Right cardiac atrium (tissue), 5 donors: ENCODE measurements around the gene NKX1-1. TPM values are rescaled to one million over a fixed set of nuclear protein-coding genes. Genes with fewer than 3 reads are reported as not detected.

Experiments used
- ATAC-seq, 2 donors: fragments of 200-7000 bp; cut with Tn5 transposase; one replicate each; pipeline versions ENCODE4 v1.8.0 to v1.9.1; 2020; ENCODE audit warnings: moderate library complexity in 2 of 2, mild to moderate bottlenecking in 1 of 2
- DNase-seq, 3 donors: peaks; one replicate each; pipeline ENCODE4 v3.0.0-alpha.2; 2020
- H3K27ac ChIP-seq: one replicate; pipeline ENCODE4 v1.5.1; 2013; ENCODE audit warnings: mild to moderate bottlenecking, low read length, control low read depth, moderate library complexity
- H3K27me3 ChIP-seq: one replicate; pipeline ENCODE4 v1.6.1; 2013; ENCODE audit not compliant: control insufficient read depth, insufficient read depth
- H3K4me1 ChIP-seq: one replicate; pipeline ENCODE4 v1.6.1; 2013; ENCODE audit warnings: low read length; ENCODE audit not compliant: control insufficient read depth, insufficient read depth
- H3K4me3 ChIP-seq: one replicate; pipeline ENCODE4 v1.5.1; 2013; ENCODE audit warnings: low read length, control low read depth
- H3K9me3 ChIP-seq: one replicate; pipeline ENCODE4 v1.6.1; 2013; ENCODE audit warnings: low read length; ENCODE audit not compliant: control insufficient read depth
- WGBS: extraction: QIAGEN DNeasy Blood & Tissue Kit; methylation state at CpG from one replicate; pipeline ENCODE4 v1.1.7; 2013; 5-methylcytosine and 5-hydroxymethylcytosine counted together
- intact Hi-C, 4 donors: fragments of 100-400 bp; cut with DNase I; formaldehyde crosslinking; loops; one replicate each; pipeline versions ENCODE4 v1.11.0 to v1.14.0; 2022 to 2023
- polyA plus RNA-seq: library from polyadenylated mRNA; stranded (reverse); fragments of 200-250 nt; gene quantifications from one replicate; pipeline ENCODE4 v1.2.3, GENCODE V29; 2013
- total RNA-seq, 4 donors: library from RNA; stranded (reverse); fragmentation: NEBNext Ultra II Directional; extraction: Animal tissue kit (Norgen Biotek cat#: 25700); gene quantifications; one replicate each; pipeline ENCODE4 v1.2.1, GENCODE V29; 2021
- donor health status: healthy with polysubstance abuse.
- donor health status: DM: no; HTN: yes; CAD: no.
- donor health status: DM: no; HTN: no; CAD: no.
- donor health status: DM: no; HTN: yes; CAD: no; lungs with severe emphysema.
- donor health status: DM: yes; HTN: yes; CAD: no.

The NKX1-1 gene
- total and polyA plus RNA-seq, 5 donors, result not detected

GRCh38 chr4:1382776-1383727 is 23.2 kb downstream of the NKX1-1 start:
- no peak overlapping the region for H3K4me3 ChIP-seq
- no peak for ATAC-seq
- no peaks in the 10 kb centered on the region for H3K27me3 ChIP-seq
- peak; percentile 9 to 55 (median 42) for DNase-seq
- intact Hi-C loops, result no loop called here
- H3K9me3 ChIP-seq, result no peaks in the 10 kb centered on the region
- no peaks in the 10 kb centered on the region for H3K4me1 ChIP-seq
- H3K27ac ChIP-seq, result no peak overlapping the region
- WGBS, result 88% methylated on average over 27 of the region's 27 CpGs

GRCh38 chr4:1381944-1382541 is 24.2 kb downstream of the NKX1-1 start:
- Histone ChIP-seq H3K27ac (no peak overlapping the region), H3K4me1 (no peaks in the 10 kb centered on the region), H3K27me3 (no peaks in the 10 kb centered on the region), H3K4me3 (no peak overlapping the region), H3K9me3 (no peaks in the 10 kb centered on the region)
- intact Hi-C loops, result no loop called here
- DNase-seq (peak in 2 of 3 donors; percentile 2 to 31), ATAC-seq (no peak)
- 92% methylated on average over 24 of the region's 24 CpGs for WGBS

- WGBS, result 95% methylated on average over 12 of the region's 12 CpGs
- Histone ChIP-seq H3K27ac (no peak overlapping the region), H3K27me3 (no peaks in the 10 kb centered on the region), H3K4me3 (no peak overlapping the region), H3K4me1 (no peaks in the 10 kb centered on the region), H3K9me3 (no peaks in the 10 kb centered on the region)
- no peak for ATAC-seq
- DNase-seq, result peak in 2 of 3 donors; percentile 2 to 21
- intact Hi-C loops, result no loop called here
Observed at GRCh38 chr4:1381181-1381621, 25.0 kb downstream of the NKX1-1 start.

GRCh38 chr4:1380368-1381151 is 25.7 kb downstream of the NKX1-1 start:
- WGBS, result 90% methylated on average over 36 of the region's 36 CpGs
- Histone ChIP-seq H3K4me1 (no peaks in the 10 kb centered on the region), H3K9me3 (no peaks in the 10 kb centered on the region), H3K27ac (no peak overlapping the region), H3K4me3 (no peak overlapping the region), H3K27me3 (no peaks in the 10 kb centered on the region)
- intact Hi-C loops, result no loop called here
- DNase-seq (peak in 2 of 3 donors; percentile 34 to 41), ATAC-seq (no peak)

- 88% methylated on average over 23 of the region's 31 CpGs for WGBS
- Histone ChIP-seq H3K4me3 (no peak overlapping the region), H3K4me1 (no peaks in the 10 kb centered on the region)
Observed at GRCh38 chr4:1379801-1380331, 26.4 kb downstream of the NKX1-1 start.

GRCh38 chr4:1379351-1379781 is 26.9 kb downstream of the NKX1-1 start:
- no peak overlapping the region for H3K27ac ChIP-seq
- H3K4me3 ChIP-seq, result no peak overlapping the region
- WGBS, result 90% methylated on average over 26 of the region's 27 CpGs
- H3K4me1 ChIP-seq, result no peaks in the 10 kb centered on the region
- H3K27me3 ChIP-seq, result no peaks in the 10 kb centered on the region
- DNase-seq (peak in 2 of 3 donors; percentile 5 to 43), ATAC-seq (no peak)
- intact Hi-C loops, result no loop called here
- H3K9me3 ChIP-seq, result no peaks in the 10 kb centered on the region

More at GRCh38 chr4:1379801-1380331, 26.4 kb downstream of the NKX1-1 start:
- DNase-seq, result peak; percentile 4 to 42 (median 7)
- no peaks in the 10 kb centered on the region for H3K27me3 ChIP-seq
- no peak overlapping the region for H3K27ac ChIP-seq
- no peaks in the 10 kb centered on the region for H3K9me3 ChIP-seq
- intact Hi-C loops, result no loop called here
- ATAC-seq, result no peak

- 88% methylated on average over 30 of the region's 30 CpGs for WGBS
- no peak overlapping the region for H3K27ac ChIP-seq
Observed at GRCh38 chr4:1378559-1379231, 27.5 kb downstream of the NKX1-1 start.

GRCh38 chr4:1377606-1378261 is 28.5 kb downstream of the NKX1-1 start:
- peak; percentile 11 to 52 (median 36) for DNase-seq
- no peak overlapping the region for H3K27ac ChIP-seq
- no peaks in the 10 kb centered on the region for H3K27me3 ChIP-seq
- intact Hi-C loops, result no loop called here
- 91% methylated on average over 19 of the region's 19 CpGs for WGBS
- no peaks in the 10 kb centered on the region for H3K4me1 ChIP-seq
- no peak for ATAC-seq
- H3K4me3 ChIP-seq, result no peak overlapping the region
- no peaks in the 10 kb centered on the region for H3K9me3 ChIP-seq

More at GRCh38 chr4:1378559-1379231, 27.5 kb downstream of the NKX1-1 start:
- peak; percentile 7 to 40 (median 35) for DNase-seq
- H3K4me3 ChIP-seq, result no peak overlapping the region
- ATAC-seq, result no peak
- H3K4me1 ChIP-seq, result no peaks in the 10 kb centered on the region
- no peaks in the 10 kb centered on the region for H3K9me3 ChIP-seq
- H3K27me3 ChIP-seq, result no peaks in the 10 kb centered on the region
- intact Hi-C loops, result no loop called here

GRCh38 chr4:1376841-1377605 is 29.2 kb downstream of the NKX1-1 start:
- Histone ChIP-seq H3K27me3 (no peaks in the 10 kb centered on the region), H3K4me3 (no peak overlapping the region), H3K4me1 (no peaks in the 10 kb centered on the region), H3K27ac (no peak overlapping the region), H3K9me3 (no peaks in the 10 kb centered on the region)
- intact Hi-C loops, result no loop called here
- 90% methylated on average over 32 of the region's 32 CpGs for WGBS
- DNase-seq (peak in 2 of 3 donors; percentile 12 to 55), ATAC-seq (no peak)
